A375 (cell line): ENCODE results near the gene BMP8B. TPM values are rescaled to one million over a fixed set of nuclear protein-coding genes. Genes with fewer than 3 reads are reported as not detected.

Source experiments
- small RNA-seq: library from RNA; depleted of rRNA; stranded (forward); fragments of <200 nt; gene quantifications from one replicate; pipeline ENCODE3, GENCODE V24; 2014
- total RNA-seq: library from RNA; depleted of rRNA; stranded (reverse); fragments of >200 nt; shearing (Covaris generic); gene quantifications from 2 replicates; pipeline ENCODE4 v1.2.3, GENCODE V29; 2014; rRNA removed

The BMP8B gene, protein sequence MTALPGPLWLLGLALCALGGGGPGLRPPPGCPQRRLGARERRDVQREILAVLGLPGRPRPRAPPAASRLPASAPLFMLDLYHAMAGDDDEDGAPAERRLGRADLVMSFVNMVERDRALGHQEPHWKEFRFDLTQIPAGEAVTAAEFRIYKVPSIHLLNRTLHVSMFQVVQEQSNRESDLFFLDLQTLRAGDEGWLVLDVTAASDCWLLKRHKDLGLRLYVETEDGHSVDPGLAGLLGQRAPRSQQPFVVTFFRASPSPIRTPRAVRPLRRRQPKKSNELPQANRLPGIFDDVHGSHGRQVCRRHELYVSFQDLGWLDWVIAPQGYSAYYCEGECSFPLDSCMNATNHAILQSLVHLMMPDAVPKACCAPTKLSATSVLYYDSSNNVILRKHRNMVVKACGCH
- total RNA-seq = 10.3 and 10.9 TPM in 2 replicates

DNA sequence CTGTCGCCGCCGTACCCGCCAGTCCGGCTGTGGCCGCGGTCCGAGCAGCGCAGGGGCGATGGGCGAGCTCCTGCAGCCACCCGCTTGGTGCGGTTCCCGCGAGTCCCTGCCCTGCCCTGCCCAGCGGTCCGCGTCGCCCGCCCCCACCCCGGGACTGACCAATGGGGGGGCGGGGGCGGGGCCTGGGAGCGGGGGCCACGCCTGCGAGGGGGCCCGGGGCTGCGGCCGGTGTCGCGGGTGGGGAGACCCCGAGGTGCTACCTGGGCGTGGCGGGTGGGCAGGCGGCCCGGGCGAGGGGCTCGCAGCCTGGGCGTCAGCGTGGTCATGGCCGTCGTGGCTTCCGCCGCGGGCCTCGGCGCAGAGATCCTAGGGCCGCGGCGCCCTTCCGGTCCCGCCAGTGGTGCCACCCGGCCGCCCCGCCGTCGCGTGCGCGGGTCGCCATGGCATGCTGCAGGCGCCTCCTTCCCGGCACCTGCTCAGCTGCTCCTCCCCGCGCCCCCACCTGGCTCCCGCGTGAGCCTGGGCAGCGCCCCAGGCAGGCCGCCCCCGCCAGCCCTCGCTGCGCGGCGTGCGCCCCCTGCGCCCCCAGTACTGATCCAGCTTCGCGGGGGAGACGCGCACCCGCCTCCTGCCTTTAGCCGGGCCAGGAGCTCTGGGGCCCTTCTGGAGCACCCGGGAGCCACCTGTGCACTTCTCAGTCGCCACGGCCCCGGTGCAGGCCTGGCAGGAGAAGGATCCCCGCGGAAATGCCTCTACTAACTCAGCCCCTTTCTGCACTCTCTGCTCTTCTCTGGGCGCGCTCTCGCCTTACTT is at the start of gene BMP8B:
TSS of gene BMP8B (minus strand) at position 108 of the 813 bp plus-strand sequence. CDS start 380 bp downstream, outside the sequence.

GRCh38 chr1:39771022-39771532 is 17.6 kb downstream of the BMP8B start, which contains the start of gene OXCT2:
Gene OXCT2 (minus strand): TSS chr1:39771348. CDS start chr1:39771255, 93 bp downstream.

GRCh38 chr1:39738622-39739366 is 49.9 kb downstream of the BMP8B start, which contains the start of gene PPIE:
Gene PPIE (plus strand): TSS chr1:39738882. CDS start chr1:39738901, 19 bp downstream.

Small RNA genes lying within 50 kb of the gene (small RNA-seq; reads per million reads assigned to genes)
- gene AL033527.1 = not detected
- not detected for gene RNU7-121P

Other genes with a start within 250 kb of the BMP8B start
- gene PABPC4, start 212.1 kb downstream of the BMP8B start, total RNA-seq = 243 and 265 TPM in 2 replicates
- gene HEYL, start 149.2 kb downstream of the BMP8B start, total RNA-seq = not detected in 2 replicates
- 0.34 and 1.2 TPM in 2 replicates for gene NT5C1A, start 116.8 kb downstream of the BMP8B start, total RNA-seq
- 0.11 and 0.19 TPM in 2 replicates for gene HPCAL4, start 97.4 kb downstream of the BMP8B start, total RNA-seq
- gene PPIE, start 50.0 kb downstream of the BMP8B start, total RNA-seq = 57.7 and 64.2 TPM in 2 replicates
- 14.4 and 16.6 TPM in 2 replicates for gene OXCT2, start 17.5 kb downstream of the BMP8B start, total RNA-seq
- 36.4 and 45.4 TPM in 2 replicates for gene TRIT1, start 94.6 kb upstream of the BMP8B start, total RNA-seq
- gene MYCL, start 113.1 kb upstream of the BMP8B start, total RNA-seq = 1.6 and 2.5 TPM in 2 replicates
- gene MFSD2A, start 166.3 kb upstream of the BMP8B start, total RNA-seq = 20.3 and 20.9 TPM in 2 replicates